GM13977 (cell line): ENCODE results near the gene ATL1.

Experiments
- DNase-seq: peaks from one replicate; pipeline ENCODE4 v3.0.0; 2012; ENCODE audit warnings: low spot score
- in situ Hi-C: fragments of 300-500 bp; cut with MboI; formaldehyde crosslinking; loops from one replicate; pipeline ENCODE4 v1.12.0; 2022; ENCODE audit warnings: low sequenced_read_pairs, low pct_unique_long_range_greater_than_20kb, mixed read lengths, inconsistent platforms; ENCODE audit not compliant: unreplicated experiment
- TF ChIP-seq, protein P1 (sequence below): IDR thresholded peaks from 2 replicates; pipeline ENCODE4 v1.5.1; 2012; ENCODE audit warnings: mild to moderate bottlenecking, control low read depth; ENCODE audit not compliant: insufficient read depth; ENCODE audit errors: extremely low read depth, missing control alignments

The ATL1 gene

DNA sequence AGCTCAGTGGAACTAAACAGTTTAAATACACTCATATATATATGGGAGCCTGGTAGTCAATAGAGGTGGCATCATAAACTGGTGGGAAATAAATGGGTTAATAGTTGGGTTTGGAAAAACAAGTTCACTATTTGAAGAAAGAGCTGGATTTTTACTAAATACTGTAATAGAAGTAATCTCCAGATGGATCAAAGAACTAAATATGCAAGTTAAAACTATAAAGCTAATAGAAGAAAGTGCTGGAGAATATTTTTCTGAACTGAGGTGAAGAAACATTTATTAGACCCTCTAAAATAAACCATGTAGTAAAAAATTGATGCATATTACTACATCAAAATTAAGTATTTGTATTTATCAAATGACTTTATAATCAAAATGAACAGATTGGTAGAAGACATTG, 38.8 kb downstream of the ATL1 start:
- in situ Hi-C loops, result loop anchor here (25.0 kb wide), 1 partner anchor 264 kb away; the partner anchor contains the start of gene ABHD12B
- DNase-seq, result no peak
- TF ChIP-seq, protein P1, sequence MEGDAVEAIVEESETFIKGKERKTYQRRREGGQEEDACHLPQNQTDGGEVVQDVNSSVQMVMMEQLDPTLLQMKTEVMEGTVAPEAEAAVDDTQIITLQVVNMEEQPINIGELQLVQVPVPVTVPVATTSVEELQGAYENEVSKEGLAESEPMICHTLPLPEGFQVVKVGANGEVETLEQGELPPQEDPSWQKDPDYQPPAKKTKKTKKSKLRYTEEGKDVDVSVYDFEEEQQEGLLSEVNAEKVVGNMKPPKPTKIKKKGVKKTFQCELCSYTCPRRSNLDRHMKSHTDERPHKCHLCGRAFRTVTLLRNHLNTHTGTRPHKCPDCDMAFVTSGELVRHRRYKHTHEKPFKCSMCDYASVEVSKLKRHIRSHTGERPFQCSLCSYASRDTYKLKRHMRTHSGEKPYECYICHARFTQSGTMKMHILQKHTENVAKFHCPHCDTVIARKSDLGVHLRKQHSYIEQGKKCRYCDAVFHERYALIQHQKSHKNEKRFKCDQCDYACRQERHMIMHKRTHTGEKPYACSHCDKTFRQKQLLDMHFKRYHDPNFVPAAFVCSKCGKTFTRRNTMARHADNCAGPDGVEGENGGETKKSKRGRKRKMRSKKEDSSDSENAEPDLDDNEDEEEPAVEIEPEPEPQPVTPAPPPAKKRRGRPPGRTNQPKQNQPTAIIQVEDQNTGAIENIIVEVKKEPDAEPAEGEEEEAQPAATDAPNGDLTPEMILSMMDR, result no peak

GRCh38 chr14:50599700-50600444, 39.9 kb downstream of the ATL1 start:
- peak; percentile 18 for DNase-seq
- in situ Hi-C loops, result loop anchor here (25.0 kb wide), 2 partner anchors 112 to 262 kb away; partner anchors contain the start of gene ABHD12B
- TF ChIP-seq, protein P1, result peak; percentile 62

DNA sequence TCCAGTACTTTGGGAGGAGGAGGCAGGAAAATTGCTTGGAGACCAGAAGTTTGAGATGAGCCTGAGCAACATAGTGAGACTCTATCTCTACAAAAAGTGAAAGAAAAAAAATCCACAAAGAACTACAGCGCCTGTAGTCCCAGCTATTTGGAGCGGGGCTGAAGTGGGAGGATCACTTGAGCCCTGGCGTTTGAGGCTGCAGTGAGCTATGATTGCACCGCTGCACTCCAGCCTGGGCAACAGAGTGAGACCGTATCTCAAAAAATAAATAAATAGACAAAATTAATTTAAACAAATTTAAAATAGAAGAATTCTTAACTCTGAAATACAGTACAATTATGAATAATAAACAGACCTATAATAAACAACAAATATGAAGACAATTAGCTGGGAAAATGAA, 40.9 kb downstream of the ATL1 start:
- in situ Hi-C loops, result loop anchor here (25.0 kb wide), 1 partner anchor 111 kb away; no protein-coding TSS in a partner anchor
- no peak for DNase-seq
- TF ChIP-seq, protein P1, result no peak

GRCh38 chr14:50601394-50601793, 41.4 kb downstream of the ATL1 start:
- TF ChIP-seq, protein P1, result no peak
- no peak for DNase-seq
- in situ Hi-C loops, result loop anchor here (25.0 kb wide), 1 partner anchor 111 kb away; no protein-coding TSS in a partner anchor

DNA sequence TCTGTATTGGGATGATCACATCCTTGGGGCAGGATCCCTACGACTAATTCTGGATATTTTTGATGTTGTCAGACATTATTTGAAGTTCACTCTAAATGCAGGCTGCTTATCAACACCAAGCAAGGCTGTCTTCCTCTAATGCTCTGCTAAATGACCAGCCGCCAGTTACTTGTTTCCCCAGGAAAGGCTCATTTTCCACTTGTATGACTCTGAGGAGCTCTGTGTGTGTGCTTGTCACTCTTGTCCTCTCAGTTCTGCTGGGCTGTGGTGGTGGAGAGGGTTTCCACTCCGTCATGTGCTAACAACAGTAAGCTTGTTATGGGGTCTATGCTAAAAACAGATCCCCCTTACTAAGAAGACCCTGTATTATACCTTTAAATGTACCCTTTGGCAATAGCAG, 42.1 kb downstream of the ATL1 start:
- in situ Hi-C loops, result loop anchor here (25.0 kb wide), 1 partner anchor 110 kb away; no protein-coding TSS in a partner anchor
- no peak for DNase-seq
- TF ChIP-seq, protein P1, result no peak

DNA sequence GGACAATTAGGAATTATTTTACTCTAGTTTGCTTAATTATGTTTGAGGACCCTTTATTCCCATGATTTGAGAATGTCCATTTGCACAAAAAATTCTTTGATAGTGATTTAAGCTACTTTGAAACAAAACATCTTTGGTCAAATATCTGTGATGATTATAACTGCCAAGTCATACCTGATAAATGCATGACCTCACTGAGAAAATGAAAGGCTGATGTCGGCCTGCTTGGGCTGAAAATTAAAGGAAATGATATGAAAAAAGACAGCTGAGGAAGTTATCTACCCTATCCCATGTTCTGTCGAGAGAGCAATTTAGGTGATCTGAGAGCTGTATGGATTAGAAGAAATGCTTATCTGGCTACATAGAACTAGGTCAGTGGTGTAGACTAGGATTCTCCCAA, 43.6 kb downstream of the ATL1 start:
- TF ChIP-seq, protein P1, result no peak
- no peak for DNase-seq
- in situ Hi-C loops, result loop anchor here (25.0 kb wide), 1 partner anchor 109 kb away; no protein-coding TSS in a partner anchor
